NCI-H1092 (cell line): ENCODE measurements around the gene HCRTR1.
A peak's percentile ranks its signal among the peaks of the same experiment; 100 is the strongest.

Experiments
- DNase-seq: peaks from one replicate; lab custom pipeline; 2025; lab: John Stamatoyannopoulos, UW

Gene HCRTR1

DNA sequence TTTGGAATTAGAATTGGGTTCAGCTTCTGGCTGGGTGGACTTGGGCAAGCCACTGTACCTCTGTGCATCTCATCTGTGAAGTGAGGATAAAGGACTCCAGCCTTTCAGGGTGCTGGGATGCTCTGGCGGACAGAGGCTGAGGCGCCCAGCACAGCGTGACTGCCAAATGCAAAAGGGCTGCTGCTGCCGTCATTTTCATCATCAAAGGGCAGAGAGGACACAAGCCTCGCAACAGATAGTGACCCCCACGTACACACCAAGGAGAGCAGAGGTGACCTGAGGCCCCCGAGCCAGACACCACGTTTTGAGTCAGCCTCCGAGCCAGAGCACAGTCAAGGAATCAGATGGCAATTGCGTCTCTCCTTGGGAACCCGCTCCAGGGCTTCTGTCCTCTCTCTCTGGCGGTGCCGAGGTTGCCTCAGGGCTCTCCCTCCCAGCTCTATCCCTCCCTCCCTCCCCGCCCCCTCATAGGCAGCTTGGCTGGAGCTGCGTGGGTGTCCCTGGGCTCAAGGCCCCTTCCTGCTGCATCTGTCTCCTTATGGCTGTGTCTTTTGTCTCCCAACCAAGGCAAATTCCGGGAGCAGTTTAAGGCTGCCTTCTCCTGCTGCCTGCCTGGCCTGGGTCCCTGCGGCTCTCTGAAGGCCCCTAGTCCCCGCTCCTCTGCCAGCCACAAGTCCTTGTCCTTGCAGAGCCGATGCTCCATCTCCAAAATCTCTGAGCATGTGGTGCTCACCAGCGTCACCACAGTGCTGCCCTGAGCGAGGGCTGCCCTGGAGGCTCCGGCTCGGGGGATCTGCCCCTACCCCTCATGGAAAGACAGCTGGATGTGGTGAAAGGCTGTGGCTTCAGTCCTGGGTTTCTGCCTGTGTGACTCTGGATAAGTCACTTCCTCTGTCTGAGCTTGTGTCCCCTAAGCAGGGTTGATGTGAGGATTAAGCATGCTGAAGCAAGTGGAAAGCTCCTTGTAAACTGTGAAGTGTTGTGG, 9.0 kb downstream of the HCRTR1 start:
- DNase-seq = no peak

DNA sequence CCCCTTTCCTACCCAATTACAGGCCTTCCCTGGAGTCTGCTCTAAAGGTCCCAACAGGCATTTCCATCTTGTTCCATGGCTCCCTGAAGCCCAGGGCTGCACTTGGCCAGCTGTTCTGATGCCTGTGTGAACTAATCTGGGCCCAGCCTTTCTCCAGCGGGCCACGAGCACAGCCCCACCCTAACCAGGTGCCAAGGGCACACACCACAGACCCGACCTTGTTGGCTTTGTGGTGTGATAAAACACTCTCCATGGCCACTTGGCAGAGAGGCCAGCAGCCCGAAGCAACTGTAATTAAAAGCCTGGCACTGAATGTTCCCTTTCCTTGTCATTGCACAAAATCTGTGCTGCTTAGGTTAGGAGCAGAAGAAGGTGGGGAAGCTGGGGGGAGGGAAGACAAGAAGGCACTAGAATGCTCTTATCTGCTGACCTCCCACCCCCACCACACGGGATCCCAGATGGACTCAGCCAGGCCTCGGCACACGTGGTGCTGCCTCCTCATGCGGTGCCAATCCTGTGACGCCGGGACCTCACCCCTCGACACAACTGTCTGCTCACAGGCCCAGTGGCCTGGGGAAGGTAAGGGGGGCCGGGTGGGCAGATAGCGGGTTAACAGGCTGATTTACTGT, 9.9 kb downstream of the HCRTR1 start:
- no peak for DNase-seq

DNA sequence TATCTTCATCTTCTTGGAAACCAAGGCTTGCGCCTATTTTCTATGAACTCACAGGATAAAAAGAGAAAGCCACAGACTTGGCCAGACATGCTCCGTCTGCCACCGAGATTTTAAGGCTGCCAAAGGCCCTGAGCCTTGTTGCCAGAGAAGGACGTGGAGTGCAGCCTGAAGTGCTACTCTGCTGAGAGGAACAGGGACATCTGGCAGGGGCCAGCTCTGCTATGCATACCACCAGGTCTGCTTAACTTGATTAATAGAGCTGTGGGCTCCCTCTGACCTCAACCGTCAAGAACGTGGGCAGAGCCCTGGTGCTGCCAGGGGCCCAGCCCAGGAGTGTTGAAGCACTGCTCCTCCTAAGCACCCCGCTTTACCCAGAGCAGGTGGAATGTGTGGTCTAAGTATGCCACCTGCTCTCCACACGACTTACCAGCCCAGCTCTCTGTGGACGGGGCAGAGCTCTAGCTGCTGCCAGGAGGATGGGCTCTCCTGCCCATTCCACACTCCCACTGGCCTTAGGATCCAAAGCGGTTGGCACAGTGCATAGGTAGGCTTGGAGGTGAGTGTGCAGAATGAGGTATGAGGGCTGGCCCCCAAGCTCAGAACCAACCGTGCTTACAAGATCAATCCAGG, 10.6 kb downstream of the HCRTR1 start:
- no peak for DNase-seq

- DNase-seq = no peak
These were observed 11.6 kb downstream of the HCRTR1 start for GRCh38 chr1:31628931-31629556.

DNA sequence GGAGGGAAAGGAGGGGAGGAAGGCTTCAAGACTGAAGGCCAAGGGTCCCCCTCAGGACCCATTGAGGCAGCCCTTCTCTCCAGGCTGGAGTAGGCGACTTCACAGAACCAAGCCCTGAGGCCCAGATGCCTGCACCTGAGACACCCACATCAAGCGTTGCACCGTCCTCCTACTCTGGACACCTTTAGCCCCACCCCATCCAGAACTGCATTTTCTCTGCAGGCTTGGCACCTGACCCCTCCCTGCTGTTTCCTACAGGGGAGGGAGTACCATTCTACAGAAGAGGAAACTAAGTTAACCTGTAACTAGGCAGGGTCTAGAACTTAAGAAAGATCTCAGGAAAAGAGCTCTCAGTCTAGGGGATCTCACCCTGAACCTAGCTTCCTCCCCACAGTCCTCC, 15.2 kb downstream of the HCRTR1 start:
- no peak for DNase-seq

DNA sequence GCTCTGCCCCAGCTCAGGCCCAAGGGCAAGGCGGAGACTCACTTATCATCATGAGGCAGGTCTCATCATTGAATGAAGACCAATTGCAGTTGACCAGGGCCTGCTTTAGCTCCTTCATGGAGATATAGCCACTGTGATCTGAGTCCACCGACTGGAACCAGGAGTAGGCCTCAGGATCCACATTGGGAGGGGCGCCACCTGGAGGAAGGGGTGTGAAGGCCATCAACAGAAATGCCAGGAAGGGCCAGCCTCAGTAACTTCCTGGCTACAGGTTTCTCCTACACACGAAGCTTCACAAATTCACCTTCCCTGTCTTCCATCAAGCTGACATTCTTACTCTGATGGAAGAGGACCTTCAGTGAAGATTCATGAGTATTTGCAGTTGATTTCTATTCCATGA, 15.6 kb downstream of the HCRTR1 start:
- DNase-seq = no peak

DNA sequence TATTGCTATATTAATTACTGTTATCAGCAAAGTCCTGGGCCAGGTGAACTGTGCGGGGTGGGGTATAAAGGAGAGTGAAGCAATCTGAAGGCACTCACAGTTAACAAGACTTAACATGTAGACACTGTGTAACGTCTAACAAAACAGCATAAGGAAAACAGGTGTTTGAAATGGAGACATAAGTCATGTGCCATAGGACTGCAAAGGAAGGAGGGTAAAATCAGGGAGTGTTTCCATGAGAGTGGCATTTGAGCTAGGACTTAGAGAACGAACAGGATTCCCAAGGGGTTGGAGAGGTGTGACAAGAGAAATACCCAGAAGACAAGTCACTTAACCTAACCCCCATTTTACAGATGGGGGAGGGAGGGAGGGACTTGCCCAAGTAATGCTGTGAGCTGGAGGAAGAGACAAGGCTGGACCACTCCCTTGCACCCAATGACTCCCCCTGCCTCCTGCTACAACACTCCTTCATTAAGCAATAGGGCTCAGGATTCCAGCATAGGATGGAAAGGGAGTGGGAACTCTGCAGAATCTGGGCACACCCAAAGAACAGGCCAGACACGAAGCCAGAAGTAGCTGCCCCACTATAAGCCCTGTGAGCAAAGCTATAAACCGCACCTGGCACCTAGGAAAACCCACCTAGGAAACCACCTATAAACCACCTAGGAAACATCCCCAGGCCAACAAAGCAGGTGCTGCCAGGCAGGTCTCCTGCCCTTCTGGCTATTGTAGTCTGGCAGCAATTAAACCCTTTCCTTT, 20.6 kb downstream of the HCRTR1 start:
- no peak for DNase-seq

DNA sequence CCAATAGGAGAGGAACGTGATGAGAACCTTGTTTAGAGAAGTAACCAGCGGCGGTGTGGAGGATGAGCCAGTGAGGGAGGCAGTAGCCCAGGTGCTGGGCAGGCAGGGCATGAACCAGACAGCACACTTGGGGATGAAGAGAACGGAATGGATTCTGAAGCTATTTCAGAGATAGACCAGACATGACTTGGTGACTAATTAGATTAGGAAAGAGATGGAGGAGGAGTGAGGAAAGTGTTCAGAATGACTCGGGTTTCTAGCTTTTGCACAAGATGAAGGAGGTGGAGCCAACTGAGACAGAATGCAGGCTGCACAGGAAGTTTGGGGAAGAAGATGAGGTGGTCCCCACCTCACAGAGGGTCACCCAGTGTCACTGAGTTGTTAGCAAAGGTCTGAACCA, 22.1 kb downstream of the HCRTR1 start:
- DNase-seq = no peak

DNA sequence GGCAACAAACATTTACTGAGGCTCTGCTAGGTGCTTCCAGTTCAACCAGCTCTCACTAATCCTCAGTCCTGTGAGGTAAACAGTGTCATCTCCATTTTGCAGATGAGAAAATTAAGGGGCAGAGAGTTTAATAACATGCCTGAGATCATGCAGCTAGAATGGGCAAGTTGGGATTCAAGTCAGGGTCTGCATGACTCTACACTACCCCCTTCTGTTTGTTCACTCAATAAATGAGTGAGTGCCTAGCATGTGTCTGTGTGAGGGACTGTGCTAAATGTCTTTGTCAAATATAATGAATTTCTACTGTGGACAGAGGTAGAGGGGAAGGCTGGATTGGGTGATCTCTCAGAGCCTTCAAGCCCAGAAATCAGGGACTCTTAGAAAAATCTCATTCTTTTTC, 22.7 kb downstream of the HCRTR1 start:
- no peak for DNase-seq

DNA sequence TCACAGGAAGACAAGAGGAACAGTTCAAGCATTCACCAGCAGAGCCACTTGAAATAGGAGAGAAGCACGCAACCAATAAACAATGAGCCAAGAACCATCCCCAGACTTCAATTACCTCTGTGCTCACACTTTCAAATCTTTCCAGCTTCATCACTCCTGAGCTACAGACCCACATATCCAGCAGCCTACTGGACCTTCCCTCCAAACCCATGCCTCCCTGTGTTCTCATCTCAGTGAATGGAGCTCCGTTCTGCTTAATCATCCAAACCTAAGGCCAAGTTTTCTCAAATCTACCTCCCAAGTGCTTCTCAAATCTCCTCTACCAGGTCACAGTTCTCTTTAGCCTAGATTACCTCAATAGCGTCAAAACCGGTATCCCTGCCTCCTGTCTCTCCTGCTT, 23.5 kb downstream of the HCRTR1 start:
- DNase-seq = no peak

DNA sequence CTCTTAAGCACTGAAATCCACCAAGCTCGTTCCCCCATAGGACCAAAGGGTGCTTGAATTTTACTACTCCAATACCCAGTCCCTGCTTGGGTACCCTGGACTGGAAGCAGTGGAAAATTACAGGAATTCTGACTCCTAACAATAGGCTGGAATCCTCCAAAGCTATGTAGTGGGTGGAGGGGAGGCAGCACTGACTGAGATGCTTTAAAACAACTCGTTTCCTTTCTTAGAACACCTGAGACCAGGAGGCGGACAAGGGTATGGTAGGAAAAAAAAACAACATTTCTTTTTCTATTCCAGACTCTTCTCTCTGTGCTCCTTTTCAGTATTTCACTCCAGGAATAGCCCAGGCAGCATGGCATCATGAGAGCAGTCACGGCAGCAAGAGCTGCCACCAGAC, 24.9 kb downstream of the HCRTR1 start:
- no peak for DNase-seq

DNA sequence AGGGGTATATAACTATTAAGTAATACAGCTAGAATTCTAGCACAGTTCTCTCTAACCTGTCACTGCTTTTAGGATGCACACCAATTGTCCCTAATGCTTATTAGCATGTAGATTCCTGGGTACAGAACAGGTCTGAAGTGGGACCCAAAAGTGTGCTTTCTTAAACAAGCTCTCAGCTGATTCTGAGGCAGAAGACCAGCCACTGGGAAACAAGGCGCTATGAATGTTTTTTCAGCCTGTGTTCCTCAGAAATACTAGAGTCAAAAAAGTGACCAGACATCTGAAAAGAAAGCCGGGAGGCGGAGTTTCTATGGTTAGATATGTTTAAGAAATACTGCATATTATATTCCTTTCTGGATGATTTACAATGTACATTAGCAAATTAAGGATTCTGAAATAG, 25.4 kb downstream of the HCRTR1 start:
- DNase-seq = no peak

- no peak for DNase-seq
These were observed 26.6 kb downstream of the HCRTR1 start for GRCh38 chr1:31643976-31644559.

- DNase-seq = peak; percentile 99
These were observed 27.2 kb downstream of the HCRTR1 start, which contains the start of gene PEF1 for GRCh38 chr1:31644560-31645273. Gene PEF1, minus strand, starts transcription at chr1:31644876. Its CDS starts 12 bp downstream, at chr1:31644864.

- DNase-seq = no peak
These were observed 27.7 kb downstream of the HCRTR1 start for GRCh38 chr1:31645274-31645568.

DNA sequence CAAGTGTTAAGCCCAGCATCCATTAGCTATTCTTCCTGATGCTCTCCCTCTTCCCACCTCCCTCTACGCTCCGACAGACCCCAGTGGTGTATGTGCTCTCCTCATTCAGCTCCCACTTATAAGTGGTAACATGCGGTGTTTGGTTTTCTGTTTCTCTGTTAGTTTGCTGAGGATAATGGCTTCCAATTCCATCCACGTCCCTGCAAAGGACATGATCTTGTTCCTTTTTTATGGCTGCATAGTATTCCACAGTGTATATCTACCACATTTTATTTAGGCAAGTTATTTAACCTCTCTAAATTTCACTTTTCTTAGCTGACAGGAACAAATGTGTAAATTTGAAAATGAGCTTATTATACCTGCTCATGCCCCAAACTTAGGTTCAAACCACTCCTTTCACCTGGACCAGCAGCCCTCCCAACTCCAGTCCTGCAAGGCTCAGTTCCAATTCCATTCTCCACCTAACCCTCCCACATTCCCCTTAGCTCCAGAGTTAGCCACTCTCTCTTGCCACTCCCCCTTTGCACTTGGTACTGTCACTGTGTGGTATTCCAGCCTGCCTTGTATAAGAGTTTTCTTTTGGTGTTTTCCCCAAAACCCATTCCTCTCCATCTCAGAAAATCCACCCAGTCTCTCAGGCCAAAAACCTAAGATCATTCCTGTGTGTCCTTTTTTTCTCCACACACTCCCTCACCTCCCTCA, 28.9 kb downstream of the HCRTR1 start:
- no peak for DNase-seq

- DNase-seq = no peak
These were observed 29.6 kb downstream of the HCRTR1 start for GRCh38 chr1:31647106-31647505.

DNA sequence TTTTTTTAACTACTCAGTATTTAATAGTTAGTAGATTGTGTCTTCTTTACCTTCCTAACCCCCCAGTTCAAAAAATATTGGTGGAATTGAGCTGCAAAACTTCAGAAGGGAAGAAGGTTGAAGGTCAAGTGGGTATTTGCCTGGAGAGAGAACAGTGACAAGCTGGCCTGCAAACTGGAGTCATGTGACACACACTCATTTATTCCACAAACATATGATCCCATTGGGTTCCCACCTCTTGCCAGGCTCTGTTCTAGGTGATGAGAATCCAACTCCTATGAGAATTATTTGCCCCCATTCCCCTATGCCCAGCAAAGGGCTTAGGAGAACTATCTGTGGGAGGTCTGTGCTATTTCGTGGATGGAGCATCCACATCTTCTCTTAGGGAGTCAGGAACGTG, 30.7 kb downstream of the HCRTR1 start:
- no peak for DNase-seq

DNA sequence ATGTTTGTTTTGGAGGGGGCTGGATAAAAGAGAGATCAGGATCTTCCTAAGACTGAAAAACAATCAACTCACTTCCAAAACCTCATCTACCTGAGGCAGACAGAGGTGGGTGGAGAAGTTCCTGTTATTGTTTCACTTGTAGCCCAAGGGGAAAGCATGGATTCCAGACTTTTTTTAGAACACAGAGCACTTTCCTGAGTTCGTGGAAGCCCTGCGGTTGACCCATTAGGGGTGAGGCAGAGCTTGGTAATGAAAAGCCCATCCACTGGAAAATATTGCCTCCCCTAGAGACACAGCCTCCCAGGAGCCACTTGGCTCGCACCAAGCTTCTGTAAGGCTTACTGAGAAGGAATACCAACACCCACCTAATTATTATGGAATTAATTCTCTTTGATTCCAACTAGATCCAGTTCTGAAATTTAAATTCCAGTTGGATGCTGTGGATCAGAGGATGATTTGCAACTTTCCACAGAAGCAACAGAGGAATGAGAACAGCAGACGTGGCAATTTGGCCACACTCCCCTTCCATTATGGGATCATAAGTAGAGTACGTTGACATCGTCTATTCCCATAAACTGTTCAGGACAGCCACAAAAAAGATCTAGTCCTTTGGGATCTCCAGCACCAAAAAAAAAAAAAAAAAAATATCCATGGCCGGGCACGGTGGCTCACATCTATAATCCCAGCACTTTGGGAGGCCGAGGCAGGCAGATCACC, 31.3 kb downstream of the HCRTR1 start:
- DNase-seq = no peak
